Measurements from ENCODE around the gene PROSER2. TPM values are rescaled to one million over a fixed set of nuclear protein-coding genes. Genes with fewer than 3 reads are reported as not detected.

PROSER2 gene
- total and polyA plus RNA-seq, 2 of the 13 experiments (the other 11 are each of a cell fraction or from before 2014, with no cell fraction given) = 6.9 to 7.7 TPM

DNA sequence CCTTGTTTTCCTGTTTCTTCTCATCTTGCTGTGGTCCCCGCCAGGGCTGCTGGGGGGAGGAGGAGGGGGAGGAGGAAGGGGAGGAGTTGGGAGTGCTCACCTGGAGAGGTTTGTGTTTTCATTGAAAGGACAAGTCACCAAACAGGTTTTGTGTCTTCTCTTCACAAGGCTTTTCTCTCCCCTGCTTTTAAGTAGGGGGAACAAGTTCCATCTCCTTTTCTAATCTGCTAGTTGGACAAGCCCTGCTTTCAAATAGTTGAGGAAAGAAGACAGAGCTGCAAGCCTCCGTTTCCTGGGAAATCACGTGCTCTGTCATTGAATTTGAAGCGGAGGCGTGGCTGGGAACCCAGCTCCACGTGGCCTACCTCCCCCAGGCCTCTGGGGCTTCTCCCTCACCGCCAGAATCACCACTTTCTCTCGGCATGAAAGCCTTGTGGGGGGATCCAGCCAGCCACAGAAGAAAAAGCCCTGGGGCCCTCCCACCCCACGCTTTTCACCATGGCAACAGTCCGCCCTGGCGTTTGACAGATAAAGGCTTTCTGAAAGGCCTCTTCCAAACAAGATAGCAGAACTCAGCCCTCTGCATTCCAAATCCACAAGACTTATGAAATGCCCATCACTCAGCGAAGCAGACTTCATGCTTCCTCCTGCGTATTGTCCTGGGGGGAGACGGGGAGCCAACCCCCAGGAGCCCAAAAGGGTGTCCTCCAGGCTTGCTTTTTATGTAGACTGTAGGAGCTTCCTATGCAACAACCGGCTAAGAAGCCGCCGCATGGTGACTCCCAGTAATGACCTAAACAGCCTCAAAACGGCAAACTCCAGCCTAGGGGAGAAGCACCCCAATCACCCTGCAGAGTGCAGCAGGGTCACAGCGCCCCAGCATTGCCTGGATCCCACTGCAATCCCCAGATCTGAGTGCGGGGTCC is 51.7 kb downstream of the PROSER2 start (continued):
- TF ChIP-seq ZNF512B (CRISPR knock-in tag; IDR thresholded peaks at IDR 0.05; ENCODE audit: borderline replicate concordance) (no peak), TEAD2 (CRISPR knock-in tag; IDR thresholded peaks at IDR 0.05) (no peak), ZFYVE20 (CRISPR knock-in tag; IDR thresholded peaks at IDR 0.05; ENCODE audit: borderline replicate concordance, low read depth) (no peak), ZNF788 (CRISPR knock-in tag; IDR thresholded peaks at IDR 0.05; ENCODE audit: borderline replicate concordance) (no peak), NR2F6 (IDR thresholded peaks at IDR 0.05) (peak; percentile 20; the same call in 1 of the 2 replicates), NR2F6 (CRISPR knock-in tag; IDR thresholded peaks at IDR 0.05) (peak; percentile 26; the same call in 1 of the 2 replicates), MXD4 (CRISPR knock-in tag; IDR thresholded peaks at IDR 0.05) (peak; percentile 97), RBAK (CRISPR knock-in tag; IDR thresholded peaks at IDR 0.05) (0 out of 2 replicates have a peak, but pooled peaks have one; percentile 39), SMC3 (IDR thresholded peaks at IDR 0.05; ENCODE audit: low read length) (no peak), ZNF296 (CRISPR knock-in tag; conservative IDR thresholded peaks at IDR 0.05) (no peak), ZNF205 (CRISPR knock-in tag; IDR thresholded peaks at IDR 0.05) (no peak), CBX1 (IDR thresholded peaks at IDR 0.05; ENCODE audit: low read depth) (no peak), ZNF101 (CRISPR knock-in tag; IDR thresholded peaks at IDR 0.05; ENCODE audit: borderline replicate concordance, low read depth) (no peak), RNF2 (conservative IDR thresholded peaks at IDR 0.05; ENCODE audit: low read depth) (peak; percentile 81; the same call in 1 of the 2 replicates), KLF13 (CRISPR knock-in tag; IDR thresholded peaks at IDR 0.05) (no peak), NFATC3 (CRISPR knock-in tag; IDR thresholded peaks at IDR 0.05) (0 out of 2 replicates have a peak, but pooled peaks have one; percentile 48), SNAPC2 (CRISPR knock-in tag; IDR thresholded peaks at IDR 0.05) (0 out of 2 replicates have a peak, but pooled peaks have one; percentile 49), SOX13 (IDR thresholded peaks at IDR 0.05) (peak; percentile 8; the same call in 1 of the 2 replicates), SOX13 (CRISPR knock-in tag; conservative IDR thresholded peaks at IDR 0.05 in 1 of 2, IDR thresholded peaks at IDR 0.05 in 1 of 2) (peak in 1 of 2 experiments; percentile 61; a peak in 1 of 4 replicates), ZNF234 (CRISPR knock-in tag; conservative IDR thresholded peaks at IDR 0.05) (no peak), ZMYM4 (CRISPR knock-in tag; IDR thresholded peaks at IDR 0.05) (no peak), ZFP37 (CRISPR knock-in tag; IDR thresholded peaks at IDR 0.05; ENCODE audit: borderline replicate concordance) (peak; percentile 60), ZSCAN29 (CRISPR knock-in tag; conservative IDR thresholded peaks at IDR 0.05) (0 out of 2 replicates have a peak, but pooled peaks have one; percentile 23), MIXL1 (CRISPR knock-in tag; IDR thresholded peaks at IDR 0.05) (peak; percentile 35; the same call in 1 of the 2 replicates)
- TF ChIP-seq, protein P1, sequence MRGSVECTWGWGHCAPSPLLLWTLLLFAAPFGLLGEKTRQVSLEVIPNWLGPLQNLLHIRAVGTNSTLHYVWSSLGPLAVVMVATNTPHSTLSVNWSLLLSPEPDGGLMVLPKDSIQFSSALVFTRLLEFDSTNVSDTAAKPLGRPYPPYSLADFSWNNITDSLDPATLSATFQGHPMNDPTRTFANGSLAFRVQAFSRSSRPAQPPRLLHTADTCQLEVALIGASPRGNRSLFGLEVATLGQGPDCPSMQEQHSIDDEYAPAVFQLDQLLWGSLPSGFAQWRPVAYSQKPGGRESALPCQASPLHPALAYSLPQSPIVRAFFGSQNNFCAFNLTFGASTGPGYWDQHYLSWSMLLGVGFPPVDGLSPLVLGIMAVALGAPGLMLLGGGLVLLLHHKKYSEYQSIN (CRISPR knock-in tag; IDR thresholded peaks at IDR 0.05; ENCODE audit: borderline replicate concordance) = no peak
- TF ChIP-seq, protein P2, sequence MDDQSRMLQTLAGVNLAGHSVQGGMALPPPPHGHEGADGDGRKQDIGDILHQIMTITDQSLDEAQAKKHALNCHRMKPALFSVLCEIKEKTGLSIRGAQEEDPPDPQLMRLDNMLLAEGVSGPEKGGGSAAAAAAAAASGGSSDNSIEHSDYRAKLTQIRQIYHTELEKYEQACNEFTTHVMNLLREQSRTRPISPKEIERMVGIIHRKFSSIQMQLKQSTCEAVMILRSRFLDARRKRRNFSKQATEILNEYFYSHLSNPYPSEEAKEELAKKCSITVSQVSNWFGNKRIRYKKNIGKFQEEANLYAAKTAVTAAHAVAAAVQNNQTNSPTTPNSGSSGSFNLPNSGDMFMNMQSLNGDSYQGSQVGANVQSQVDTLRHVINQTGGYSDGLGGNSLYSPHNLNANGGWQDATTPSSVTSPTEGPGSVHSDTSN (CRISPR knock-in tag; IDR thresholded peaks at IDR 0.05; ENCODE audit: borderline replicate concordance) = no peak

All from HepG2 (cell line).